Neural cell (in vitro differentiated cells): Measurements from ENCODE around the gene GALNT2. TPM values are rescaled to one million over a fixed set of nuclear protein-coding genes. Genes with fewer than 3 reads are reported as not detected.

Experiments
- H2AFZ ChIP-seq: fragments of 200-600, 300-800 bp; sonication (generic), shearing (Covaris generic); 2 replicates; pipeline ENCODE4 v1.6.0; 2014; ENCODE audit warnings: low read depth, mild to moderate bottlenecking, antibody characterized with exemption, low read length, moderate library complexity
- H3F3A ChIP-seq: fragments of 200-600 bp; shearing (Covaris generic); 2 replicates; pipeline ENCODE4 v1.6.1; 2016; ENCODE audit warnings: mild to moderate bottlenecking, moderate library complexity, mixed read lengths, antibody characterized with exemption, low read length; ENCODE audit not compliant: insufficient read depth, poor library complexity, severe bottlenecking
- H3K27ac ChIP-seq: fragments of 200-600, 300-800 bp; sonication (generic), shearing (Covaris generic); 2 replicates; pipeline ENCODE4 v1.5.1; 2014; ENCODE audit warnings: mild to moderate bottlenecking, low read length, moderate library complexity
- H3K27me3 ChIP-seq: fragments of 300-800, 200-600 bp; sonication (generic), shearing (Covaris generic); 2 replicates; pipeline ENCODE4 v1.6.0; 2014; ENCODE audit warnings: mild to moderate bottlenecking, low read depth, low read length, moderate library complexity; ENCODE audit not compliant: insufficient read depth
- H3K36me3 ChIP-seq: fragments of 300-800, 200-600 bp; sonication (generic), shearing (Covaris generic); 2 replicates; pipeline ENCODE4 v1.5.1; 2014; ENCODE audit warnings: mild to moderate bottlenecking, antibody characterized with exemption, low read length, moderate library complexity; ENCODE audit not compliant: insufficient read depth
- H3K4me2 ChIP-seq: fragments of 300-800, 200-600 bp; sonication (generic), shearing (Covaris generic); 2 replicates; pipeline ENCODE4 v1.6.0; 2014; ENCODE audit warnings: mild to moderate bottlenecking, low read length
- H3K4me3 ChIP-seq: fragments of 300-800, 200-600 bp; sonication (generic), shearing (Covaris generic); 2 replicates; pipeline ENCODE4 v1.5.1; 2014; ENCODE audit warnings: mild to moderate bottlenecking, low read length, moderate library complexity
- H3K79me2 ChIP-seq: fragments of 200-600 bp; shearing (Covaris generic); replicated peaks from 2 replicates; pipeline ENCODE4 v1.6.0; 2014; ENCODE audit warnings: mild to moderate bottlenecking, low read length, moderate library complexity; ENCODE audit not compliant: insufficient read depth
- H3K9ac ChIP-seq: fragments of 300-800, 200-600 bp; sonication (generic), shearing (Covaris generic); 2 replicates; pipeline ENCODE4 v1.6.1; 2016; ENCODE audit warnings: mild to moderate bottlenecking, low read length, mixed read lengths
- H3K9me2 ChIP-seq: fragments of 200-600 bp; shearing (Covaris generic); 2 replicates; pipeline ENCODE4 v1.6.1; 2016; ENCODE audit warnings: mild to moderate bottlenecking, low read length, mixed read lengths; ENCODE audit not compliant: insufficient read depth
- H3K9me3 ChIP-seq: fragments of 200-600, 300-800 bp; sonication (generic), shearing (Covaris generic); 2 replicates; pipeline ENCODE4 v1.6.1; 2016; ENCODE audit warnings: mild to moderate bottlenecking, mixed run types, low read length, moderate library complexity, mixed read lengths
- H4K20me1 ChIP-seq: fragments of 200-600 bp; shearing (Covaris generic); 2 replicates; pipeline ENCODE4 v1.6.1; 2016; ENCODE audit warnings: mild to moderate bottlenecking, mixed run types; ENCODE audit not compliant: insufficient read depth
- EP300 ChIP-seq: fragments of 450-650 bp; conservative IDR thresholded peaks from 2 replicates; pipeline ENCODE4 v1.6.1; 2014; ENCODE audit warnings: antibody characterized with exemption, mild to moderate bottlenecking, moderate library complexity; ENCODE audit not compliant: poor library complexity, severe bottlenecking
- EZH2 ChIP-seq: fragments of 200-600, 300-800 bp; shearing (Covaris generic), sonication (generic); IDR thresholded peaks from 2 replicates; pipeline ENCODE4 v1.6.1; 2014; ENCODE audit warnings: antibody characterized with exemption, low read length, borderline replicate concordance, mild to moderate bottlenecking; ENCODE audit not compliant: insufficient read depth, poor library complexity, severe bottlenecking
- MXI1 ChIP-seq: fragments of 450-650 bp; conservative IDR thresholded peaks from 2 replicates; pipeline ENCODE4 v1.6.1; 2014; ENCODE audit warnings: antibody characterized with exemption, mild to moderate bottlenecking; ENCODE audit not compliant: poor library complexity, severe bottlenecking
- POLR2AphosphoS5 ChIP-seq: IDR thresholded peaks from 2 replicates; pipeline ENCODE4 v1.6.1; 2012
- RAD21 ChIP-seq: fragments of 450-650 bp; conservative IDR thresholded peaks from 2 replicates; pipeline ENCODE4 v1.6.1; 2014; ENCODE audit warnings: antibody characterized with exemption, mild to moderate bottlenecking, moderate library complexity
- SMC3 ChIP-seq: fragments of 450-650 bp; conservative IDR thresholded peaks from 2 replicates; pipeline ENCODE4 v1.6.1; 2014; ENCODE audit warnings: antibody characterized with exemption, mild to moderate bottlenecking, moderate library complexity; ENCODE audit not compliant: poor library complexity
- TAF1 ChIP-seq: IDR thresholded peaks from 2 replicates; pipeline ENCODE4 v1.6.1; 2012; ENCODE audit warnings: low read depth
- polyA plus RNA-seq: library from polyadenylated mRNA; depleted of rRNA; stranded (reverse); fragments of >200 nt; gene quantifications from 2 replicates; pipeline ENCODE4 v1.2.3, GENCODE V29; 2014
- TF ChIP-seq, protein P1 (sequence below): IDR thresholded peaks from 2 replicates; pipeline ENCODE4 v1.6.1; 2012; ENCODE audit warnings: borderline replicate concordance
- TF ChIP-seq, protein P2 (sequence below): fragments of 450-650 bp; IDR thresholded peaks from 2 replicates; pipeline ENCODE4 v1.5.1; 2014; ENCODE audit warnings: antibody characterized with exemption, mild to moderate bottlenecking, moderate library complexity; ENCODE audit not compliant: poor library complexity, severe bottlenecking

The GALNT2 gene
- polyA plus RNA-seq, 1 donor from 2014 or later = 38.8 TPM

DNA sequence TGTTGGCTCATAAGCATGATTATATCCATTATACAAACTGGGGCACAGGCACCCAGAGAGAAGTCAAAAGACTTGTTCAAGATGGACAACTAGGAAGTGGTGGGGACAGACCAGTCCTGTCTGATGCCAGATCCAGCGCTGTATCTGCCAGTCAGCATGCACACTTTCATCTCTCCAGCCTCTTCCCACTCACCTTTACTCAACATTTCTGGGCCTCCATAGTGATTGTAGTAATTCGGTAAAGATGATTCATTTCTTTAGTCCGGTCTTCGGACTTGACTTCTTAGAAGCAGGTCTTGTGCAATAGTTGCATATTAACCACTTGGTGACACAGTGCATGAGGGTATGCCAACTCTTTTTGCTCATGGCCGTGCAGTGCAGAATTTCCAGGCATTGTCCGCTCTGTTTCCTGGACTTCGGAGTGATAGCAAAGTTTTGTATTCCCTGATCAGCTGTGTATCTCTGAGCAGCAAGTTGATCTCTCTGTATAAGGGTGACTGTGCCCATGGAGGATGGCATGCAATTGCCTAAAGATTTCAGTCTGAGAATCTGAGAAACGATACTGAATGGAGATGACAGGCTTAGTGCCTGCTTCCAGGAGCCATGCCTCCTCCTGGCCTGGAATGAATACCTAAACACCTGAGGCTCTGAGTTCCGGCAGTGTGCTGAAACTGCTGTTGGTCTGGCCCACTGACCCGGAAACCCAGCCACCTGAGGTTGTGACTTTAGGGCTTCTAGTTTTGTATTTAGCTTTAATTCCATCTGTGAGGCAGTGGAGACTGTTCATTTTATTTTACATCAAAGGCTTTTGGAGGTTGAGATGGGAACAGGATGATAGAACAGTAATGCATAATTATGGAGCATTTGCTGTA, 39.0 kb downstream of the GALNT2 start:
- Histone ChIP-seq H3K4me3 (no peak overlapping the region), H3K36me3 (peaks cover 2% of the 10 kb centered on the region), H3K9me2 (no peaks in the 10 kb centered on the region), H3K79me2 (peaks cover 14% of the 10 kb centered on the region), H4K20me1 (no peaks in the 10 kb centered on the region), H3K27ac (no peak overlapping the region), H3K4me2 (no peak overlapping the region), H3K9ac (no peak overlapping the region), H3K27me3 (no peaks in the 10 kb centered on the region), H3F3A (no peaks in the 10 kb centered on the region), H3K9me3 (no peaks in the 10 kb centered on the region), H2AFZ (no peak overlapping the region)
- TF ChIP-seq POLR2AphosphoS5 = no peak
- TF ChIP-seq EZH2 = no peak
- TF ChIP-seq, protein P1, sequence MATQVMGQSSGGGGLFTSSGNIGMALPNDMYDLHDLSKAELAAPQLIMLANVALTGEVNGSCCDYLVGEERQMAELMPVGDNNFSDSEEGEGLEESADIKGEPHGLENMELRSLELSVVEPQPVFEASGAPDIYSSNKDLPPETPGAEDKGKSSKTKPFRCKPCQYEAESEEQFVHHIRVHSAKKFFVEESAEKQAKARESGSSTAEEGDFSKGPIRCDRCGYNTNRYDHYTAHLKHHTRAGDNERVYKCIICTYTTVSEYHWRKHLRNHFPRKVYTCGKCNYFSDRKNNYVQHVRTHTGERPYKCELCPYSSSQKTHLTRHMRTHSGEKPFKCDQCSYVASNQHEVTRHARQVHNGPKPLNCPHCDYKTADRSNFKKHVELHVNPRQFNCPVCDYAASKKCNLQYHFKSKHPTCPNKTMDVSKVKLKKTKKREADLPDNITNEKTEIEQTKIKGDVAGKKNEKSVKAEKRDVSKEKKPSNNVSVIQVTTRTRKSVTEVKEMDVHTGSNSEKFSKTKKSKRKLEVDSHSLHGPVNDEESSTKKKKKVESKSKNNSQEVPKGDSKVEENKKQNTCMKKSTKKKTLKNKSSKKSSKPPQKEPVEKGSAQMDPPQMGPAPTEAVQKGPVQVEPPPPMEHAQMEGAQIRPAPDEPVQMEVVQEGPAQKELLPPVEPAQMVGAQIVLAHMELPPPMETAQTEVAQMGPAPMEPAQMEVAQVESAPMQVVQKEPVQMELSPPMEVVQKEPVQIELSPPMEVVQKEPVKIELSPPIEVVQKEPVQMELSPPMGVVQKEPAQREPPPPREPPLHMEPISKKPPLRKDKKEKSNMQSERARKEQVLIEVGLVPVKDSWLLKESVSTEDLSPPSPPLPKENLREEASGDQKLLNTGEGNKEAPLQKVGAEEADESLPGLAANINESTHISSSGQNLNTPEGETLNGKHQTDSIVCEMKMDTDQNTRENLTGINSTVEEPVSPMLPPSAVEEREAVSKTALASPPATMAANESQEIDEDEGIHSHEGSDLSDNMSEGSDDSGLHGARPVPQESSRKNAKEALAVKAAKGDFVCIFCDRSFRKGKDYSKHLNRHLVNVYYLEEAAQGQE = no peak
- TF ChIP-seq EP300 = no peak
- no peak for TF ChIP-seq TAF1
- TF ChIP-seq, protein P2, sequence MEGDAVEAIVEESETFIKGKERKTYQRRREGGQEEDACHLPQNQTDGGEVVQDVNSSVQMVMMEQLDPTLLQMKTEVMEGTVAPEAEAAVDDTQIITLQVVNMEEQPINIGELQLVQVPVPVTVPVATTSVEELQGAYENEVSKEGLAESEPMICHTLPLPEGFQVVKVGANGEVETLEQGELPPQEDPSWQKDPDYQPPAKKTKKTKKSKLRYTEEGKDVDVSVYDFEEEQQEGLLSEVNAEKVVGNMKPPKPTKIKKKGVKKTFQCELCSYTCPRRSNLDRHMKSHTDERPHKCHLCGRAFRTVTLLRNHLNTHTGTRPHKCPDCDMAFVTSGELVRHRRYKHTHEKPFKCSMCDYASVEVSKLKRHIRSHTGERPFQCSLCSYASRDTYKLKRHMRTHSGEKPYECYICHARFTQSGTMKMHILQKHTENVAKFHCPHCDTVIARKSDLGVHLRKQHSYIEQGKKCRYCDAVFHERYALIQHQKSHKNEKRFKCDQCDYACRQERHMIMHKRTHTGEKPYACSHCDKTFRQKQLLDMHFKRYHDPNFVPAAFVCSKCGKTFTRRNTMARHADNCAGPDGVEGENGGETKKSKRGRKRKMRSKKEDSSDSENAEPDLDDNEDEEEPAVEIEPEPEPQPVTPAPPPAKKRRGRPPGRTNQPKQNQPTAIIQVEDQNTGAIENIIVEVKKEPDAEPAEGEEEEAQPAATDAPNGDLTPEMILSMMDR = no peak
- TF ChIP-seq RAD21 = no peak
- no peak for TF ChIP-seq SMC3
- TF ChIP-seq MXI1 = no peak

DNA sequence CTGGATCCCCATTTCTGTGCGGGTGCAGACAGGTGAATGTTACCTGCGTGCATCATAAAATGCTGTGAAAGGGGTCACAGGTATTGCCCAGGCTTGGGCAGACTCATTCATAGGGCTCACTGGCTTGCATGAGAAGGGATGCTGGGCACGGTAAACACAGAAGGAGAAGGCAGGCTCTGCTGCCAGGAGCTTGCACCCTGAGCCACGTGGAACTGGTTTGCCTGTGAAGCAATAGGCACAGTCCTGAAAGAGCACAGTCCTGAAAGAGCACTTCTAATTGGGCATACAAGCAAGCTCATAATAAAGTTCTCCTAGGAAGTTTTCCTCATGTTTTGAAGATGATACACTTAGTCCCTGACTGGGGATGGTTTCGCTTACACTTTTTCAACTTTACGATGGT, 40.9 kb downstream of the GALNT2 start:
- no peaks in the 10 kb centered on the region for H3F3A ChIP-seq
- H3K4me2 ChIP-seq = no peak overlapping the region
- H3K9me3 ChIP-seq = no peaks in the 10 kb centered on the region
- peaks cover 3% of the 10 kb centered on the region for H3K36me3 ChIP-seq
- peaks cover 14% of the 10 kb centered on the region for H3K79me2 ChIP-seq
- H3K9ac ChIP-seq = no peak overlapping the region
- H4K20me1 ChIP-seq = no peaks in the 10 kb centered on the region
- H3K27me3 ChIP-seq = no peaks in the 10 kb centered on the region
- H3K27ac ChIP-seq = no peak overlapping the region
- H2AFZ ChIP-seq = no peak overlapping the region
- no peak overlapping the region for H3K4me3 ChIP-seq
- TF ChIP-seq, protein P1 = no peak
- no peak for TF ChIP-seq SMC3
- TF ChIP-seq MXI1 = no peak
- TF ChIP-seq EZH2 = no peak
- TF ChIP-seq, protein P2 = no peak
- no peak for TF ChIP-seq EP300
- no peak for TF ChIP-seq TAF1
- TF ChIP-seq POLR2AphosphoS5 = no peak
- TF ChIP-seq RAD21 = no peak
- H3K9me2 ChIP-seq = no peaks in the 10 kb centered on the region
